Keratinocyte (primary cell): ENCODE data around the gene CARM1. TPM values are rescaled to one million over a fixed set of nuclear protein-coding genes. Genes with fewer than 3 reads are reported as not detected.
"Not testable (repeated sequence)": the region's sequence is repeated elsewhere in the genome, so short reads cannot be mapped to it uniquely, and the experiment has no call there.

Experiments used
- DNase-seq: peaks from one replicate; pipeline ENCODE4 v3.0.0-alpha.2; 2011; ENCODE audit warnings: low read depth, missing footprints, low spot score
- FAIRE-seq: peaks from 2 replicates; lab custom pipeline; 2011; peaks lifted over from hg19 to GRCh38; lab: Jason Lieb, UNC
- H2AFZ ChIP-seq: 2 replicates; pipeline ENCODE4 v1.6.0; 2012; ENCODE audit warnings: low read length, control low read depth, inconsistent platforms; ENCODE audit not compliant: control insufficient read depth
- H3K27ac ChIP-seq: 2 replicates; pipeline ENCODE4 v1.5.1; 2011; ENCODE audit warnings: low read length; ENCODE audit not compliant: control insufficient read depth, insufficient read depth
- H3K27me3 ChIP-seq: 3 replicates; pipeline ENCODE4 v1.6.0; 2011; ENCODE audit warnings: low read length; ENCODE audit not compliant: control insufficient read depth, insufficient read depth; ENCODE audit errors: extremely low read depth
- H3K36me3 ChIP-seq, 2 experiments: 2 replicates in 1 of 2; 3 replicates in 1 of 2; pipeline ENCODE4 v1.5.1; 2011; ENCODE audit warnings: low read length in 2 of 2, mild to moderate bottlenecking in 1 of 2; ENCODE audit not compliant: control insufficient read depth in 2 of 2, insufficient read depth in 2 of 2; ENCODE audit errors: extremely low read depth in 1 of 2
- H3K4me1 ChIP-seq: 3 replicates; pipeline ENCODE4 v1.5.1; 2011; ENCODE audit warnings: low read length; ENCODE audit not compliant: control insufficient read depth, insufficient read depth; ENCODE audit errors: extremely low read depth
- H3K4me2 ChIP-seq: 3 replicates; pipeline ENCODE4 v1.6.0; 2011; ENCODE audit warnings: low read depth, low read length; ENCODE audit not compliant: control insufficient read depth, insufficient read depth; ENCODE audit errors: extremely low read depth
- H3K4me3 ChIP-seq, 3 experiments: fragments of 200-600 bp in 1 of 3; sonication (generic) in 1 of 3; 2 replicates in 2 of 3; 3 replicates in 1 of 3; pipeline ENCODE4 v1.5.1; 2011 to 2016; ENCODE audit warnings: low read length in 3 of 3, mild to moderate bottlenecking in 3 of 3, control low read depth in 2 of 3, inconsistent platforms in 1 of 3, low read depth in 1 of 3, mixed read lengths in 1 of 3, mixed run types in 1 of 3, moderate library complexity in 1 of 3; ENCODE audit not compliant: control insufficient read depth in 2 of 3, insufficient read depth in 2 of 3; ENCODE audit errors: extremely low read depth in 1 of 3
- H3K79me2 ChIP-seq: 2 replicates; pipeline ENCODE4 v1.6.0; 2012; ENCODE audit warnings: low read length; ENCODE audit not compliant: control insufficient read depth, insufficient read depth
- H3K9ac ChIP-seq: 3 replicates; pipeline ENCODE4 v1.6.0; 2011; ENCODE audit warnings: low read length; ENCODE audit not compliant: control insufficient read depth, insufficient read depth; ENCODE audit errors: extremely low read depth
- H3K9me1 ChIP-seq: 3 replicates; pipeline ENCODE4 v1.6.0; 2011; ENCODE audit warnings: low read length; ENCODE audit not compliant: control insufficient read depth, insufficient read depth; ENCODE audit errors: extremely low read depth
- H3K9me3 ChIP-seq: 2 replicates; pipeline ENCODE4 v1.5.1; 2012; ENCODE audit warnings: low read depth, low read length; ENCODE audit not compliant: control insufficient read depth
- H4K20me1 ChIP-seq: 3 replicates; pipeline ENCODE4 v1.6.0; 2011; ENCODE audit warnings: low read length; ENCODE audit not compliant: control insufficient read depth, insufficient read depth; ENCODE audit errors: extremely low read depth
- CTCF ChIP-seq, 3 experiments: IDR thresholded peaks in 1 of 3; conservative IDR thresholded peaks in 1 of 3; optimal IDR thresholded peaks in 1 of 3; 2 replicates in 2 of 3; 3 replicates in 1 of 3; pipeline versions ENCODE3 to v1.5.1; 2011; ENCODE audit warnings: low read length in 3 of 3, mild to moderate bottlenecking in 3 of 3, moderate library complexity in 2 of 3, control low read depth in 1 of 3, inconsistent platforms in 1 of 3; ENCODE audit not compliant: insufficient read depth in 2 of 3; ENCODE audit errors: extremely low read depth in 1 of 3
- EZH2 ChIP-seq: IDR thresholded peaks from one replicate; pipeline ENCODE4 v1.6.1; 2012; ENCODE audit warnings: inconsistent platforms, mild to moderate bottlenecking, low read length, moderate library complexity
- dilution Hi-C: fragments of 300-500 bp; cut with MboI; formaldehyde crosslinking; loops from one replicate; pipeline ENCODE4 v1.7.0; 2020; ENCODE audit warnings: low sequenced_read_pairs; ENCODE audit not compliant: extremely low pct_ligation_motif_present
- polyA plus RNA-seq, 5 experiments: library from polyadenylated mRNA; depleted of rRNA in 3 of 5; stranded (reverse) in 3 of 5; stranded (forward) in 1 of 5; unstranded in 1 of 5; fragments of >200 nt; gene quantifications; 1 replicate in 1 of 5; 2 replicates in 3 of 5; 3 replicates in 1 of 5; pipeline versions ENCODE4 v1.2.1 to v1.2.3, GENCODE V29; 2011 to 2012; ENCODE audit warnings: missing spikeins in 2 of 5, low read depth in 1 of 5, low replicate concordance in 1 of 5

CARM1 gene
- polyA plus RNA-seq, 1 donor (not counting 4 experiments of a cell fraction or from before 2014, with no cell fraction given), result 22.8 TPM

GRCh38 chr19:10868872-10869547, 2.3 kb upstream of the CARM1 start:
- dilution Hi-C loops, result no loop called here
- Histone ChIP-seq H3K27me3 (no peaks in the 10 kb centered on the region), H3K4me2 (no peak overlapping the region), H3K9me3 (no peaks in the 10 kb centered on the region), H2AFZ (no peak overlapping the region), H3K79me2 (peaks cover 19% of the 10 kb centered on the region), H3K9me1 (no peaks in the 10 kb centered on the region), H4K20me1 (no peaks in the 10 kb centered on the region), H3K4me3 (no peak overlapping the region), H3K36me3 (no peaks in the 10 kb centered on the region), H3K9ac (no peak overlapping the region), H3K27ac (no peak overlapping the region), H3K4me1 (peaks cover 15% of the 10 kb centered on the region)
- no peak for TF ChIP-seq EZH2
- no peak for TF ChIP-seq CTCF (optimal IDR thresholded peaks at IDR 0.05 in 1 of 3, IDR thresholded peaks at IDR 0.05 in 1 of 3, conservative IDR thresholded peaks at IDR 0.05 in 1 of 3; ENCODE audit: extremely low read depth in 1 of 3, insufficient read depth in 2 of 3, low read length in 3 of 3)
- DNase-seq (no peak), FAIRE-seq (no peak)

- H3K4me3 ChIP-seq, H3K9me1 ChIP-seq, H3K9me3 ChIP-seq, H3K27me3 ChIP-seq, H2AFZ ChIP-seq, H4K20me1 ChIP-seq, H3K27ac ChIP-seq, H3K9ac ChIP-seq, dilution Hi-C loops, H3K36me3 ChIP-seq, H3K4me2 ChIP-seq, FAIRE-seq, DNase-seq: not testable (repeated sequence)
- Histone ChIP-seq H3K79me2 (peaks cover 26% of the 10 kb centered on the region), H3K4me1 (peaks cover 12% of the 10 kb centered on the region)
Observed at GRCh38 chr19:10869872-10870311, 1.5 kb upstream of the CARM1 start.
